HG03457 (cell line): Measurements from ENCODE around the gene CACNA1B.

ENCODE experiments used
- ATAC-seq: cut with Tn5 transposase; IDR thresholded peaks from one replicate; pipeline ENCODE4 v1.9.1; 2021; ENCODE audit warnings: moderate number of reproducible peaks; ENCODE audit not compliant: unreplicated experiment

CACNA1B gene

GRCh38 chr9:138025908-138026307, 148.3 kb downstream of the CACNA1B start:
- no peak for ATAC-seq

- ATAC-seq, result no peak
Measured at GRCh38 chr9:138028596-138028995, 151.0 kb downstream of the CACNA1B start.

- no peak for ATAC-seq
Measured at GRCh38 chr9:138031186-138031585, 153.6 kb downstream of the CACNA1B start.

DNA sequence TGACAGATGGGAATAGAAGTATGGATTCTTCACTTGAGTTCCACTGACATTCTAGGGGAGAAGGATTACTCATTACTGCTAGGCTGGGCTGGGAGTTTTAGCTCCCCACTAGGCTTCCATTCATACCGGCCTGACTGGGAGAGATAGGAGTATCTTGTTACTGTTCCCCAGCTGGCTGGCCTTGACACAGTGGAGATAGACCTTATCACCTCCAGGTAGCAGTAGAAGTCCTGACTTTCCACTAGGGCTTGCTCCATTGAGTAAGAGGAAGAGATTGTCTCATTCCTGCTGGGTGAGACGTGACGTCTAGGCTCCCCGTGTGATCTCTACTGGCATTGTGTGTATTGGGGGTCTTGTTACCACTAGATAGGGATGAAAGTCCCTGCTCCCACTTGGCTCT, 156.4 kb downstream of the CACNA1B start:
- no peak for ATAC-seq

DNA sequence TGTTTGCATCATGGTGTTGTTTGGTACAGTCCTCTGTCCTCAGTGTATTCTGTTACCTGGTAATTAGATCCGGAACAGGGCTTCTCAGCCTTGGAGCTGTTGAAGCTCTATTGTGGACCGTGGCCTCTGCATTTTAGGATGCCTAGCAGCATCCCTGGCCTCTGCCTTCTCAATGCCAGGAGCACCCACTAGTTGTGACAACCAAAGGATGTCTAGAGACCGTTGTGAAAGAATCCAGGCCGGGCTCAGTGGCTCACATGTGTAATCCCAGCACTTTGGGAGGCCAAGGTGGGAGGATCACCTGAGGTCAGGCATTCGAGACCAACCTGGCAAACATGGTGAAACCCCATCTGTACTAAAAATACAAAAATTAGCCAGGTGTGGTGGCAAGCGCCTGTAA, 159.6 kb downstream of the CACNA1B start:
- ATAC-seq, result no peak

- ATAC-seq, result no peak
Measured at GRCh38 chr9:138038244-138038671, 160.7 kb downstream of the CACNA1B start.

DNA sequence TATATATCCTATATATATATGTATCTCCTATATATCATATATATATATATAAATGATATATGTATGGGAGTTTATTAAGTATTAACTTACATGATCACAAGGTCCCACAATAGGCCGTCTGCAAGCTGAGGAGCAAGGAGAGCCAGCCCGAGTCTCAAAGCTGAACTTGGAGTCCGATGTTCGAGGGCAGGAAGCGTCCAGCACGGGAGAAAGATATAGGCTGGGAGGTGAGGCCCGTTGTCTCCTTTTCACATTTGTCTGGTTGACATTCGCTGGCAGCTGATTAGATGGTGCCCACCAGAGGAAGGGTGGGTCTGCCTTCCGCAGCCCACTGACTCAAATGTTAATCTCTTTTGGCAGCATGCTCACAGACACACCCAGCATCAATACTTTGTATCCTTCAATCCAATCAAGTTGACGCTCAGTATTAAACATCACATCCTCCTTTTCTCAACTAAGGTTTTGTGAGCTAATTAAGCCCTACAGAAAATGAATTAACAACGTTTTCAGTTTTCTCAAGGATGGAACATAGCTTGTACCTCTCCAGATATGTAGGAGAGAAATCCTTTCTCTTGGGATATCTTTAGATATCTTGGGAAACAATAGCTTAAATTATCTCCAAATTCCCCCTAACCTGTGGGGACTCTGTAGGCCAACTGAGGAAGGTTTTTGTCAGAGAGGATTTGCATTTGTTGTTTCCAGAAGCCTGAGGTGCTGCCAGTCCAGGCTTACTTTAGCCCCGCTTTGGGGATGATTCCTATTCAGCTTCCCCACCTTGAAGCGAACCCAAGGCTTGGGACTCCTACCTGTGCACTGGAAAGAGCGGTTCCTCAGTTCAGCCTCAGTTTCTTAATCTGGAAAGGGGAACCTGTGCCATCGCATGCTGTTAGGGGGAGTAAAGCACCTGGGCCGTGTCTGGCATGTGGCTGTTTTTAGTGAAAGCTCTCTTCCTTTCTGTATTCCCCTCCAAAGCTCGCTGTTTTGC, 163.2 kb downstream of the CACNA1B start:
- ATAC-seq, result no peak

- no peak for ATAC-seq
Measured at GRCh38 chr9:138042146-138042545, 164.6 kb downstream of the CACNA1B start.

- no peak for ATAC-seq
Measured at GRCh38 chr9:138042640-138043039, 165.1 kb downstream of the CACNA1B start.

DNA sequence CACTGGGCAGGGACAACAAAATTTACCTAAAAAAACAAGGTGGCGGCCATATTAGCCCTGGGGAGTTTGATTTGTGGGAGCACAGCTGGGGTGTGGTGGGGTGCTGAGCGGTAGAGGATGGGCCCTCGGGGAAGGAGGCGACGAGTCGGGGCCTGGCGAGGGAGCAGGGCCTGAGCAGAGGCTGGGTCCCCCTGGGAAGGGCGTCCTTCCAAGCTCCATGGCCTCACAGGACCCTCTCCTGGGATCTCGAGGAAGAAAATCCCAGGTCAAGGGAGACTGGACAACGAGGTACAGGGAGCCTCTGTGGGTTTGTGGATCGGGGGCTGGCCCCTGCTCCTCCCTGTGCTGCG, 165.5 kb downstream of the CACNA1B start:
- no peak for ATAC-seq

DNA sequence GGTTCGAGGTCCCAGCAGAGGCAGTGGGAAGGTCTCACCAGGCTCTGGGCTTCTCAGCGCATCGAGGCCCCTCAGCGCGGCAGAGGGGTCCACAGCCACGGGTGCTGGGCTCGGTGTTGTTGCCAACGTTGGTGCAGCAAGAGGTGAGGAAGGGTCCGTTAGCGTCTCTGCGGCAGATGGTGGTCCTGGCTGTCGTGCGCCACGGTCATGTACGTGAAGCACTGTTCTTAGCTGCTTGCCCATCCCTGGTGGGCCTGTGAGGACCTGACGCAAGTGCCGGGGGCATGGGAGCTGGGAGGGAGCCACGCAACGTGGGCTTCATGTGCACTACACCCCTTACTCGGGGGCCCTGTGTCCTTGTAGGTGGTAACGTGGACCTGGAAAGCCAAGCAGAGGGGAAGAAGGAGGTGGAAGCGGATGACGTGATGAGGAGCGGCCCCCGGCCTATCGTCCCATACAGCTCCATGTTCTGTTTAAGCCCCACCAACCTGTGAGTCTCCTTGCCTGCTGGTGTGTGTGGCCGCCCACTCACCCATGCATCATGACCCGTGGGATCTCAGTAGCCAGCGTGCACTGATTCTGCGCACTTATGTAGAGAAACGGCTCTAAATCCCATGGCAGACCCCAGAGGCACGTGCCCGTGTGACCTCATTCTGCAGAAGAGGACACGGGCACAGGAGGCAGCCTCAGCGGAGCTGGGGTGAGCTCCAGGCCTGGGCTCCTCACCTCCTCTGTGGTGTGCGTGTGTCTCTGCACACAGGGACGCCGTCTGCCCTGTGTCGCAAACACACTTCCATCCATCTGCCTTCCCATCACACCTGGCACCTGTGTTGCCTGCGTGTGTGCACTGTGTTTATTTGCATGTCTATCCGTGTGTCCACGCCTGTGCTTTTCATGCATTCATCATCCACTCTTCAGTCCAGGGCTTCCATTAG, 166.1 kb downstream of the CACNA1B start:
- ATAC-seq, result no peak

DNA sequence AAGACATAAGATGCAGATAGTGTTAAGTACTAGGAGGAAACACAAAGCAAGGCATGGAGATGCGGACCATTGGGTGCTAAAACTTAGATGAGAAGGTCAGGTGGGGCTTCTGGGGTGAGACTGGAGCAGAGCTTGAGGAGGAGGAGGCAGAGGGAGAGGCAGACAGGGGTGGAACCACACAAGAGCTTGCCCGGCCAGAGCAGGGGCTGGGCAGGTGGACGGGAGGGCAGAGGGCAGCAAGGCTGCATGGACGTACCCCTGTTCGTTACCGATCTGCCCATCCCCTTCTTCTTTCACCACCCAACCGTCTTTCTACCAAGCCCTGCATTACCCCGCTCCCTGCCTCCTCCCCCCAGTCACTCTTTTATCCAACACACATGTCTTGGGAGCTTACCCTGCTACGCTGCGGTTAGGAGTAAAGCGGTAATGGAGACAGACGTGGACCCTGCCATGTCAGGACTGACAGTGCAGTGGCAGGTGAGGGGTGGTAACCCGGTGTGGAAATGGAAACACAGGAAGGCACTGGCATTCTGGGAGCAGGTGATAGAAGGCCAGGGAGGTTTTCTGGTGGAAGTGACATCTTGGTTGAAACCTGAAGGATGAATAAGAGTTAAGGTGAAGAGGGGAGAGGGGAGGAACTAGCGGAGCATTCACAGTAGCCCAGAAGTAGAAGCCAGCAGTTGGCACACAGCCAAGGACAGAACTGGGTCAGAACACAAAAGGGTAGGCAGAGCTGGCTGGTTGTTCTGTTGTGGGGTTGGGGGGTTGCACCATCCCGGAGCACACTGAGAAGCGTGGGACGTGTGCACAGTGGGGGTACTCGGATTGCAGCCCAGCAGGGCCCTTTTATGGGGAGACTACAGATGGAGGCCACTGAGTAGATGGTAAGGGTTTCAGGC, 167.2 kb downstream of the CACNA1B start:
- no peak for ATAC-seq

DNA sequence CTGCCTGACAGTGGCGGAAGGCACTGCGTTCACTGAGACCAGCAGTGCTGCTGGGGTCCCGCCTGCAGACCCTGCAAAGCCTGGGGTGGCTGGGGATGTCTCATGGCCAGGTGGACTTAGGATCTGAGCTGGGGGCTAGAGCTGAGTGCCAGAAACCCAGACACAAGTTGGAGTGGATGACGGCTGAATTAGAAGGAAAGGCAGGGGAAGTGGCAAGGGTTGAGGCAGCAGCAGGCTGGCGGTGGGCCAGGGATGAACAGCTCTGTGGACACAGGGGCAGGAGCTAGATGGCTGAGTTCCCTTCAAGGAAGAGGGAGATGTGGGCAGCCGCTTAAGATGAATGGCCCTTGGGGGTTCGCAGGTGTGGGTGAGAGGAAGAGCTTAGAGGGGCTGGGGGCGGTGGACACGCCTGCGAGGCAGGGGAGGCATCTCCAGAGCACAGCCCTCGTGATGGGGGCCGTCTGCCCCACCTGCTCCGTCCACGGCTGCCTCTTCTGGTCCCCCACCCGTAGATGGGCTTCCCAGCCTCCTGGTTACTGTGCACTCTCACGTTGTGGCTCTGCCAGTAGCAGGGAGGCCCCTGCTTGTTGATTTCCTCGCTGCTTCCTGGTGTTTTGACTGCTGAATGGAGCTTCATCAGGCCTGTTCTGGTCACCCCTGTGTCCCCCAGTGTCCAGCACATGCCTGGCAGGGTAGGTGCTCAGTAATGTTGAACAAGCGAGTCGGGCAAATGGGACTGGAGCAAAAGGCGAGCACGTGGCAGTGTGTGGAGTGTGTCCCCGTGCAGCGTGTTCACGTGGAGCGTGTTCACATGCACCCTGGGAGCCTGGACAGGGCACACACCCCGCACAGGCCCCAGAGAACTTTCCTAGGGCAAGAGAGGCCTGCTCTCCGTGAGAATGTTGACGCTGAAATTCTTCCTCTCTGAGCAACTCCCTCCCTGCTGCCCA, 168.2 kb downstream of the CACNA1B start:
- no peak for ATAC-seq

GRCh38 chr9:138046641-138047301, 169.2 kb downstream of the CACNA1B start:
- ATAC-seq, result no peak

DNA sequence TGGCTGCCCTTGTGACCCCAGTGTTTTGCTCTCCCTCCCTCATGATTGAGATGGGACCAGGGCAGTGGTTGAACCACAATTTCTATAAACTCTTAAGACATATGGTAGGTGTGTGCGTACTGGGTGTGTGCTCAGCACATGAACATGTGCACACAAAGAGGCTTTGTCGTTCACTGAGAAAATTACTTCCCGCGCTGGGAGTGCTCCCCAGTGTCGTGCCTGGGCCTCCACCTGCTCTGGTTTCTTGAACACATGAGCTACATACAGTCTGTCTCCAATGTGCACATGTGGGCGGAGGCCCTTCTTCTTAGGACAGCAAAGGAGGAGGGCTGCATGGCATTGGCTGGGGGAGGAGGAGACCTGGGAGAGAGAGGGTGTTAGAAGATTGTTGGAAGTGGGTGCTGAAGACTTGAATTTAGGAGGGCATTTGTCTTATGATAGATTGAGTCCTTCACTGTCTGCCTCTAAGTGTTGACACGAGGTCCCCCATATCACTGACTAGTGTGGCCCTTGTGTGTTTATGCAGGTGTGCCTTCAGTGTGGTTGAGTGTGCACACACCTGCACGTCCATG, 170.0 kb downstream of the CACNA1B start:
- no peak for ATAC-seq

DNA sequence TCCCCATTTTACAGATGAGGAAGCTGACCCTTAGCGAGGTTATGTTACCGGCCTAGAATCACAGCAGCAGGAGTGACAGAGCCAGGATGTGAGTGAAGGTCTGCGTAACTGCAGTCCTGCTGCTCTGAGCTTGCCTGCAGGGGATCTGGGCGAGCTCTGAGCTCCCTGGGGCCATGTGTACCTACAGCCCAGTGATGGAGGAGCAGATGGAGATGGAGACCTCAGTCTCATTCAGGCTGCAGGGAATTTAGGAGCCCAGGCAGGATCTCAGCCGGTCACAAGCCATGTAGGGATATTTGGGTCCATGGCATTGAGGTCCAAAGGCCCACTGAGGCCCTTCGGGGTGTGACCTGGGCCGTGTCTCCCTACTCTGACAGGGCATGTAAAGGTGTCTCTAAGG, 170.6 kb downstream of the CACNA1B start:
- ATAC-seq, result no peak

DNA sequence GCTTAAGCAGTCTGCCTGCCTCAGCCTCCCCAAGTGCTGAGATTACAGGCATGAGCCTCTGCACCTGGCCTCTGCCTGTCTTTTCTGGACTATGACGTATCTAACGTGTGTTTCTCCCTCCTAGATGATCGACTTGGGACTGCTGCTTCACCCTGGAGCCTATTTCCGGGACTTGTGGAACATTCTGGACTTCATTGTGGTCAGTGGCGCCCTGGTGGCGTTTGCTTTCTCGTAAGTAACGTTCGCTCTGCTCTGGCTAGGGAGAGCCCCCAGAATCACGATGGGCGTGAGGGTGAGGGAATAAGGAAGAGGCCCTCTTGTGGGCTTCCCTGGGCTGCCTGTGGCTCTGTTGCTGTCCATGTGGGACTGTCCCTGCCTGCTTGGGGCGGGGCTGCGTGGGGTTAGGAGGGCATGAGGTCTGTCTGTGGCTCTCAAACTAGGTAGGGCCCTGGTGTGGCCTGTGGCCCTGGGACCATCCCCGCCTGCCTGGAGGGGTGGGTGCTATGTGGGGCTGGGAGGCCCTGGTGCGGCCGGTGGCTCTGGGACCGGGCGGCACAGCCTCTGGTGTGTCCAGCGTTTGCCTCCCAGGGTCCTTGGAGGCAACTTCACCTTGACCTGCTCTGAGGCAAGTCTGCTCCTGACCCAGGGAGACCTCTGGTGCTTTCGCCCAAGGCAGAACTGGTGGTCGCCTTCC, 171.7 kb downstream of the CACNA1B start:
- no peak for ATAC-seq
